ENCODE results near the gene FAM174B.

FAM174B gene

GRCh38 chr15:92584105-92584504, 71.5 kb downstream of the FAM174B start:
- TF ChIP-seq TCF12 (IDR thresholded peaks at IDR 0.05; ENCODE audit: low read depth) (no peak), ZBTB7A (IDR thresholded peaks at IDR 0.05; ENCODE audit: low read depth) (no peak), FOXM1 (IDR thresholded peaks at IDR 0.05; ENCODE audit: borderline replicate concordance, low read depth) (no peak), RAD21 (IDR thresholded peaks at IDR 0.05; ENCODE audit: low read depth) (no peak), EP300 (IDR thresholded peaks at IDR 0.05; ENCODE audit: borderline replicate concordance) (no peak), CREB1 (IDR thresholded peaks at IDR 0.05; ENCODE audit: low read depth) (no peak), REST (IDR thresholded peaks at IDR 0.05; ENCODE audit: low read depth) (no peak)

GRCh38 chr15:92583096-92584034, 72.2 kb downstream of the FAM174B start:
- TF ChIP-seq TCF12 (IDR thresholded peaks at IDR 0.05; ENCODE audit: low read depth) (no peak), CREB1 (IDR thresholded peaks at IDR 0.05; ENCODE audit: low read depth) (no peak), NFIC (IDR thresholded peaks at IDR 0.05) (no peak), EP300 (IDR thresholded peaks at IDR 0.05; ENCODE audit: borderline replicate concordance) (no peak), TEAD4 (IDR thresholded peaks at IDR 0.05) (no peak), RAD21 (IDR thresholded peaks at IDR 0.05; ENCODE audit: low read depth) (no peak), EGR1 (IDR thresholded peaks at IDR 0.05) (no peak), TAF1 (IDR thresholded peaks at IDR 0.05; ENCODE audit: low read depth) (no peak), CEBPB (IDR thresholded peaks at IDR 0.05) (no peak), FOXM1 (IDR thresholded peaks at IDR 0.05; ENCODE audit: borderline replicate concordance, low read depth) (no peak), MAX (IDR thresholded peaks at IDR 0.05) (no peak), REST (IDR thresholded peaks at IDR 0.05; ENCODE audit: low read depth) (no peak), YY1 (IDR thresholded peaks at IDR 0.05; ENCODE audit: low read depth) (no peak), ZBTB7A (IDR thresholded peaks at IDR 0.05; ENCODE audit: low read depth) (no peak)
- TF ChIP-seq, protein P1, sequence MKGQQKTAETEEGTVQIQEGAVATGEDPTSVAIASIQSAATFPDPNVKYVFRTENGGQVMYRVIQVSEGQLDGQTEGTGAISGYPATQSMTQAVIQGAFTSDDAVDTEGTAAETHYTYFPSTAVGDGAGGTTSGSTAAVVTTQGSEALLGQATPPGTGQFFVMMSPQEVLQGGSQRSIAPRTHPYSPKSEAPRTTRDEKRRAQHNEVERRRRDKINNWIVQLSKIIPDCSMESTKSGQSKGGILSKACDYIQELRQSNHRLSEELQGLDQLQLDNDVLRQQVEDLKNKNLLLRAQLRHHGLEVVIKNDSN (IDR thresholded peaks at IDR 0.05), result no peak

GRCh38 chr15:92582206-92582605, 73.4 kb downstream of the FAM174B start:
- TF ChIP-seq RAD21 (IDR thresholded peaks at IDR 0.05; ENCODE audit: low read depth) (no peak), MAX (IDR thresholded peaks at IDR 0.05) (no peak), YY1 (IDR thresholded peaks at IDR 0.05; ENCODE audit: low read depth) (no peak)

DNA sequence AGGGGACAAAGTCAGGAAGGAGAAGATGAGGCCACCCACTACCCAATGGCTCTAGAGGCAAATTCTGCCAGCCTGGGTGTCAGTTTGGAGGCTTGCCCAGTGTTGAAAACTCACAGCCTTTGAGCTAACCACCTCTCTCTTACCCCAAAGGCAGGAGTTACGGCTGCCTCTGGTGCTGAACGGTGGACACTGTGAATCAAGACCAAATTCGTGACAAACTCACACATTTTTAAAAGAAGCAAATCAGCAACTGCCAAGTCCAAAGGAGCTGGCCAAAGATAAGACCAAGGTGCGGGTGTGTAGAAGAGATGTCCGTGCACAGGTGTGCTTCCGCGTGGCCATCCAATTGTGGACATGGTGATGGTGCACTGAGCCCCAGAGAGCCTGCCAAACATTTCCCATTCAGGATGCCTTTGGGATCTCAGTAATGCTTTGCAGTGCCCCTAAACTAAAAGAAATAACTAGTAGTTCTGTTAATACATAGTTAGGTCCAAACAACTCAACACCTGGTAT, 74.6 kb downstream of the FAM174B start:
- TF ChIP-seq TAF1 (IDR thresholded peaks at IDR 0.05; ENCODE audit: low read depth), result no peak
- no peak for TF ChIP-seq CREB1 (IDR thresholded peaks at IDR 0.05; ENCODE audit: low read depth)
- TF ChIP-seq, protein P1 (IDR thresholded peaks at IDR 0.05), result no peak
- no peak for TF ChIP-seq TEAD4 (IDR thresholded peaks at IDR 0.05)
- no peak for TF ChIP-seq NFIC (IDR thresholded peaks at IDR 0.05)
- no peak for TF ChIP-seq REST (IDR thresholded peaks at IDR 0.05; ENCODE audit: low read depth)
- TF ChIP-seq TCF12 (IDR thresholded peaks at IDR 0.05; ENCODE audit: low read depth), result no peak
- no peak for TF ChIP-seq FOXM1 (IDR thresholded peaks at IDR 0.05; ENCODE audit: borderline replicate concordance, low read depth)
- no peak for TF ChIP-seq CEBPB (IDR thresholded peaks at IDR 0.05)

All from Ishikawa (cell line).